GM10847 (cell line): ENCODE data around the gene CCDC157.

Experiments
- POLR2A ChIP-seq: IDR thresholded peaks from 2 replicates; pipeline ENCODE4 v1.6.1; 2011; ENCODE audit not compliant: insufficient read length; ENCODE audit errors: extremely low read depth

CCDC157 gene

GRCh38 chr22:30365891-30366290, 9.1 kb downstream of the CCDC157 start:
- no peak for TF ChIP-seq POLR2A

DNA sequence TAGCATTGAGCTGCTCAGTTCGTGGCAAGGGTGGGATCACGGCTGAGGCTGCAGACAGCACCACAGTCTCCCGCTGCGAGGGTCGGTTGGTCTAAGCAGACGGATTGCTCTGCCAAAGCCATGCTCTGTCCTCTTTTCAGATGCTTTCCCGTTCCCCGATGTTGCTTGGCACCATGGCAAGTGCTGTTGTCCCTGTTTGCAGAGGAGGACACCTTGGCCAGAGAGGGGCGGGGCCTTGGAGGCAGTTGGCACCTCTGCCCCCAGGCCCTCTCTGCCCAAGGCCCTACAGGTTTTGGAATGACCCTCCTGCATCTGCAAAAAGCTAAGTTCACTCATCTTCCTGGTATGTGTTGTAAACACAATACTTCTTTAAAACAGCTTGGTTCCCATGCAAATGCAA, 11.6 kb downstream of the CCDC157 start:
- TF ChIP-seq POLR2A = no peak

DNA sequence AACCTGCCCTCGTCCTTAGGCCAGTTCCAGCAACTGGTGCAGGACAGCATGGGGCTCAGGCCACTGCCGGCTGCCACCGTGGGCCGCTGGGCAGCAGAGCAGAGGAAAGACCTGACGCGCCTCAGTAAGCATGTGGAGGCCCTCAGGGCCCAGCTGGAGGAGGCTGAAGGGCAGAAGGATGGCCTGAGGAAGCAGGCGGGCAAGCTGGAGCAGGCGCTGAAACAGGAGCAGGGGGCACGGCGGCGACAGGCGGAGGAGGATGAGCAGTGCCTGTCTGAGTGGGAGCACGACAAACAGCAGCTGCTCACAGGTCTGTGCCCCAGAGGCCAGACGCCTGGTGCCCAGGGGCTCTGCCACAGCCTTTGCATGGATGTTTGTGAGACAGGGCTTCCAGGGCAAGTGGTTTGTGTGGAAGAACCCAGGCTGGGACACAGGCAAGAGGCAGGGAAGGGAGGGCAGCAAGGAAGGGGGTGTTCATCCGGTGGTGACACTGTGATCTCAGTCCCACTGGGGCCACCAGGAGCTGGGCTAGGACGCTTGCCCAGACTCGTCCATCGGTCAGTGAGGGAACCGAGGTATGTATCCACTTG, 13.9 kb downstream of the CCDC157 start:
- TF ChIP-seq POLR2A = no peak

GRCh38 chr22:30371321-30371720, 14.5 kb downstream of the CCDC157 start:
- TF ChIP-seq POLR2A = no peak

- TF ChIP-seq POLR2A = no peak
Observed at GRCh38 chr22:30371981-30372380, 15.2 kb downstream of the CCDC157 start.

DNA sequence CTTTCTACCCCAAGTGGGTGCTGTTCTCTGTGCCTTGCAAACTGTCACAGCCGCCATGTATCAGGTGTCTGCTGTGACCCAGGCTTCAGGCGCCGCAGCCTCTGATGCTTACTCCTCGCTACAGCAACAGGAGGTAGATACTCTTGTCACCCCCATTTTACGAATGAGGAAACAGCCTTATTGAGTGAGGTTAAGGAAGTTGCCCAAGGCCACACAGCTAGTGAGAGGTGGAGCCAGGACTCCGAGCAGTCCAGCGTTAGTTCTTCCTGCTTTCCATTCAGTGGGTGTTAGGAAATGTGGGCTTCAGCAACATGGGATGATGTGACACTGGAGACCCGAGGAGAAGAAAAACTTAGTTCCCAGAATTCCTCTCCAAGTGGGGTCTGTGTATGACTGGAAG, 16.1 kb downstream of the CCDC157 start:
- no peak for TF ChIP-seq POLR2A

- TF ChIP-seq POLR2A = no peak
Observed at GRCh38 chr22:30373331-30374325, 16.8 kb downstream of the CCDC157 start.

- no peak for TF ChIP-seq POLR2A
Observed at GRCh38 chr22:30375312-30375849, 18.6 kb downstream of the CCDC157 start.

- TF ChIP-seq POLR2A = no peak
Observed at GRCh38 chr22:30380011-30380410, 23.2 kb downstream of the CCDC157 start.

- TF ChIP-seq POLR2A = no peak
Observed at GRCh38 chr22:30381264-30381663, 24.5 kb downstream of the CCDC157 start.

- no peak for TF ChIP-seq POLR2A
Observed at GRCh38 chr22:30382340-30382739, 25.5 kb downstream of the CCDC157 start.

DNA sequence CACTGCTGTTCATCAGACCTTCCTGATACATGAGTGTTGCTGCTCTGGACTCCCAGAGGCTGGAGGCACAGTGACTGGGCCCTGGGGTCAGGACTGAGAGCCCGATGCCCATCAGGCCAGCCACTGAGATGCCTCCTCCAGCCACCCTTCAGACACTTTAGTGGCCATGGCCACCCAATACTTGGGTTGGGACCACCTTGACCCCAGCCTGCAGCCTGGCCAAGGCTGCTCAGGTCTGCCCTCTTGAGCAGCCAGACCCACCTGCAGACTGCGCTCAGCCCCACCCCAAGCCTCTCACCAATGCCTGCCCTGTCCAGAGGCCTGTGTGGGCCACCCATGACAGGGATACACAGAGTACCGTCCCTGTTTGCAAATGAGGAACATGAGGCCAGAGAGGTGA, 26.3 kb downstream of the CCDC157 start:
- TF ChIP-seq POLR2A = no peak

GRCh38 chr22:30385942-30386341, 29.1 kb downstream of the CCDC157 start:
- no peak for TF ChIP-seq POLR2A

- TF ChIP-seq POLR2A = no peak
Observed at GRCh38 chr22:30386608-30386959, 29.8 kb downstream of the CCDC157 start.

GRCh38 chr22:30386960-30387827, 30.4 kb downstream of the CCDC157 start, which contains the start of gene RNF215:
RNF215 (minus strand) TSS chr22:30387411; CDS start chr22:30387313, 98 bp downstream.
- no peak for TF ChIP-seq POLR2A

DNA sequence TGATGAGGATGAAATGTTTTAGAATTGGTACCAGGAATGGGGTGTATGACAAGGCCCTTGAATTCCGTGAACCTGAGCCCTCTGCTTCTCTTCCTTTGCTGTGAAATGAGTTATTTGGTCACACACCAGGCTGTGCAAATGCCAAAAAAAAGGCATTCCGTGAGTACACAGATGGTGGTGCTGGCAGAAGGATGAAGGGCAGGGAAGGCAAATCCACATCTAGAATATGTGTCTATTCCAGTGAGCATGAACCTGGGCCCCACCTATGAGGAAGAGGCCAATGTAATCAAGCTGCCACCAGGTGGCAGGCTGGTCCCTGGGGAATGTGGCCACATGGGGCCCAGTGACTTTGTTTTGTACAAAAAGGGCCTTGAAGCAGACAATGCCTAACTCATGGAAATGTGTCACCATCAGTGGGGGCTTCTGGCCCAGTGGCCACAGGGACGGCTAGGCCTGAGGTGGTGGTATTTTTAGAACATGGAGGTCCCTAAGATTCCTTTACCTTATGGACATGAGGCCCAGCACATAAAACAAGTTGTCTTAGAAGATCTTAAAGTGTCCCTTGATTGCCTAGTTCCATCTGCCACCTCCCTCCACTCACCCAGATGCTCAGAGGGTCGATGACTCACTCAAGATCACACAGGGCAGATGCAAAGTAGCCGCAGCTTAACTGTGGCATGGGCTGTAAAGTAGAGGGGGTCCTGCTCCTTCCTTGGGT, 34.3 kb downstream of the CCDC157 start:
- no peak for TF ChIP-seq POLR2A
